SU-DHL-6 (cell line): Measurements from ENCODE around the gene GFPT2.

Experiments
- CTCF ChIP-seq: fragments of 200-600 bp; sonication (generic); IDR thresholded peaks from one replicate; pipeline ENCODE4 v1.5.1; 2017; ENCODE audit warnings: antibody characterized with exemption, mild to moderate bottlenecking, low read length, moderate library complexity; ENCODE audit not compliant: insufficient read depth, poor library complexity, severe bottlenecking
- EZH2phosphoT487 ChIP-seq: fragments of 200-600 bp; sonication (generic), shearing (Covaris generic); conservative IDR thresholded peaks from 2 replicates; pipeline ENCODE4 v1.6.1; 2018; ENCODE audit warnings: mild to moderate bottlenecking, antibody characterized with exemption, low read length, moderate library complexity, mixed read lengths

GRCh38 chr5:180395540-180396274 lies 42.6 kb upstream of the GFPT2 start:
- TF ChIP-seq CTCF (no peak), EZH2phosphoT487 (no peak)
